COLO668 (cell line): Measurements from ENCODE around the gene ADAM8.
"Not testable (repeated sequence)": the region's sequence is repeated elsewhere in the genome, so short reads cannot be mapped to it uniquely, and the experiment has no call there.

Experiments
- DNase-seq: peaks from one replicate; lab custom pipeline; 2025; ENCODE audit not compliant: unreplicated experiment; lab: John Stamatoyannopoulos, UW

ADAM8 gene

DNA sequence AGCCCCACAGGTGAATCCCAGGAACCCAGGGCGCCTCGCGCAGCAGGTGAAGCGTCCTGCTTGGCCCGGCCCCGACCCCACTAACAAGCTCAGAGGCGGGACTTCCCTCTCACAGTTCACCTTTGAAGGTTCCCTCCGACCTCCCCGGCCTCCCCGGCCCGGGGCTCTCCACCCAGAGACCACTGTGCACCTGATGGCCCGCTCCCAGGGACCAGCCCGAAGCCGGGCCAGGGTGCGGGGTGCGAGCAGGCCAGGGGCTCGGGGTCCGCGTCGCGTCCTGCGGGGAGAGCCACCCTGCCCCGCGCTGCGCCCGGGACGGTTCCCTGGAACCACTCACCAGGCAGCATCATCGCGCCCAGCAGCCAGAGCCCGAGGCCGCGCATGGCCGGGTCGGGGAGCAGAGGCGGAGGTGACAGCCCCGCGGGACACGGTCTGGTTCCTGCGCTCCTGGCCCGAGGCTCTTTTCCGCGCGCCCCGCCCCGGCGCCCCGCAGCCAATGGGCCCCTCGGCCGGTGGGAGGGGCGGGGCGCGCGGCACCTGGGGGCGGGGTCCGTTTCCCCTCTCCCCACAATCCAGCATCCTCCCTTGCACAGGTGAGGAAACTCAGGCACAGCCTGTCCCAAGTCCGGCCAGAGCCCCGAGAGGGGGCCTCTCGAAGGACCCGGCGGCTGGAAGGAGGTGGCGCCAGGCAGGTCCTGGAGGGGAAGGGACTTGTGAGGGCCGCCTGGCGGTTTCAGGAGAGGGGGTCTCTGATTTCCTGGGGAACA lies at the start of gene ADAM8:
TSS of gene ADAM8 (minus strand) at position 434 of the 767 bp plus-strand sequence. CDS start at position 383, 51 bp downstream.
- DNase-seq, result peak; percentile 51

DNA sequence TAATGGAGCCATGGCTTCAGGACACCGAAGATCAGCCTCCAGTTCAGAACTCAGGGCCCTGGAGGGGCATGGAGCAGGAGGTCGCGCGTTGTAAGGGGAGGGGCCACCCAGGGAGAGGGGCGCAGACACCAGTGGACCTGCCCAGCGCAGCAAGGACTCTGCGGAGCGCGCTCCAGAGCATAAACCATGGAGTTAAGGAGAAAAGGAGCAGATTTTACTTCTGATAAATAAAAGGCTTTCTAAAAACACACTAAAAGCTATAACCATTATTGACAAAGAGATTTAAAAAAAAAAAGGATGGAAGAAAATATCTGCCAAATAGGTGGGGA lies 49.5 kb upstream of the ADAM8 start:
- DNase-seq, result no peak

DNA sequence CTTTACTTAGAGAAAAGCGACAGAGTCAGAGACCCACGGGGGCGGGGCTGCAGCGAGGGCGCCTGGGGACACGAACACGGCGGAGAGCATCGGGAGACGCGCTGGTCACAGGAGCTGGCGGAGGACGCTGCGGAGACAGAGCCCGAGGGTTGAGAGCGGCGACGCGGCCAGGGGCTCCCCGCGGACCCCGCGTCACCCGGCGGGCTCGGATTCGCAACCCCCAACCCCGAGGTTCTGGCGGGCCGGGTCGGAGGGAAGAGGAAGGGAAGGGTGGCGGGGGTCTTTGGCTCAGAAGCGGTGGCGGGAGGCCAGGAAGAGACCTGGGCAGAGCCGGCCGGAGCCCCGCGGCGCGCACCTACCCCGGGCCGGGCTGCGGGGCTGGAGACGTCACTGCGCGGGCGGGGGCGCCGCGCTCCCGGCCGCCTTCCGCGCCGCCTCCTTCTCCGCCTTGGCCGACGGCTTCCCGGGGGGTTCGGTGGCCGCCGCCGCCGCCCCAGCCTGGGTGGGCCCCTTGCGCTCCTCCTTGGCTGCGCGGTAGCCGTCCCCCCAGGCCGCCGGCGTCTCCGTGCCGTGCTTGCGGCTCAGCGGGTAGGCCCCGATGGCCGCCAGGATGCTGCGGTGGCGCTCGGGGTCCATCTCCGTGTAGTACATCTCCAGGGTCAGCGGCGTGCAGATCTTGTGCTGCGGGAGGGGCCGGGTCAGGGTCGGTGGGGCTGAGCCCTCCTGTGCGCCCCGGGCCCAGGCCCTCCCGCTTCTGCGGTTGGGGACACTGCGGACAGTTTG lies 49.0 kb upstream of the ADAM8 start:
- DNase-seq, result peak; percentile 40

DNA sequence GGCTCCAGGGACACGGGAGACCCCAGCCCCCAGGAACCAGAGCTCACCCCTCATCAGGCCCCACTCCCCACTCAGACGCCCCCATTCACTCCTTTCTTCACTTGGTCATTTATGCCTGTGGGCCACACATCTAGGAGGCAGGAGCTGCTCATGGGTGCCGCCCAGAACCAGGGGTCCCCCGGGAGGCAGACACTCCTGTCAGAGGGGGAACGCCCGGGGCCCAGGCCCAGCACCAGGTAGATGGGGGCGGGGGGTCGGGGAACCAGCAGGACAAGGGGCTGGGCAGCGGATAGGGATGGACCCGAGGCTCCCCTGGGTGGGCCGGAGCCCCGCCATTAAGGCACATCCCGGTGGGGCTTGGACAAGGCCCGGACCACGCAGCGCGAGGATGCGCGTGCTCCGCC lies 48.2 kb upstream of the ADAM8 start:
- DNase-seq, result no peak

DNA sequence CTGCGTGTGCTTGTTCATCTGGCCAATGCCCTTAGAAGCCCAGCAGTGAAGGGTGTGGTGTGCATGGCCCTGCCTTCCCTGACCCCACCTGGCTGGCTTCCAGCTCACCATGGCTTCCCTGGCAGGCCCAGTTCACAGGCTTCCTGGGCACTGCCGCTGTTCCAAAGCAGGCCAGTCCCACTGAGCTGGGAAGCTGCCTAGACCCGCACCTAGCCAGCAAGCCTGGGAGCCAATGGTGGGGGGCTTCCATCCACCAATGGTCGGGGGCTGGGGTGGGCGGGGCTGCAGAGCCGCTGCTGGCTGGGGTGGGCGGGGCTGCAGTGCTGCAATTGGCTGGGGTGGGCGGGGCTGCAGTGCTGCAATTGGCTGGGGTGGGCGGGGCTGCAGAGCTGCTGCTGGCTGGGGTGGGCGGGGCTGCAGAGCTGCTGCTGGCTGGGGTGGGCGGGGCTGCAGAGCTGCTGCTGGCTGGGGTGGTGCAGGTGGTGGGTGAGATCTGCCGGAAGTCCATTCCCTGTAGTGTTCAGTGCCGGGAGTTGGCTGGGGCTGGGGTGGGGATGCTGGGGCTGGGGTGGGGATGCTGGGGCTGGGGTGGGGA lies 47.6 kb upstream of the ADAM8 start:
- DNase-seq, result peak; percentile 75

DNA sequence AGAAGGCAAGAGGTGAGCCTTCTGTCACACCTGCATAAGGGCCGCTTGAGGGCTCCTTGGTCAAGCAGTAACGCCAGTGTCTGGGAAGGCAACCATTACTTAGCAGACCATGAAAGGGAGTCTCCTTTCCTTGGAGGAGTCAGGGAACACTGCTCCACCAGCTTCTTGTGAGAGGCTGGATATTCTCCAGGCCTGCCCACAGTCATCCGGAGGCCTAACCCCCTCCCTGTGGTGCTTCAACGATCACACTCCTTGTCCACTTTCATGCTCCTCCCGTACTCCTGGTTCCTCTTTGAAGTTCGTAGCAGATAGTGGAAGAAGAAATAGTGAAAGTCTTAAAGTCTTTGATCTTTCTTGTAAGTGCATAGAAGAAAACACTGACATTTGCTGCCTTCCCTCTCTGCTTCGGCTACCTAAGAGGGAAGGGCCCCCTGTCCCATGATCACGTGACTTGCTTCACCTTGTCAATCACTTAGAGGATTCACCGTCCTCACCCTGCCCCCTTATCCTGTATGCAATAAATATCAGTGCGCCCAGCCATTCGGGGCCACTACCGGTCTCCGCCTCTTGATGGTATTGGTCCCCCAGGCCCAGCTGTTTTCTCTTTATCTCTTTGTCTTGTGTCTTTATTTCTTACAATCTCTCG lies 45.5 kb upstream of the ADAM8 start:
- DNase-seq, result not testable (repeated sequence)

DNA sequence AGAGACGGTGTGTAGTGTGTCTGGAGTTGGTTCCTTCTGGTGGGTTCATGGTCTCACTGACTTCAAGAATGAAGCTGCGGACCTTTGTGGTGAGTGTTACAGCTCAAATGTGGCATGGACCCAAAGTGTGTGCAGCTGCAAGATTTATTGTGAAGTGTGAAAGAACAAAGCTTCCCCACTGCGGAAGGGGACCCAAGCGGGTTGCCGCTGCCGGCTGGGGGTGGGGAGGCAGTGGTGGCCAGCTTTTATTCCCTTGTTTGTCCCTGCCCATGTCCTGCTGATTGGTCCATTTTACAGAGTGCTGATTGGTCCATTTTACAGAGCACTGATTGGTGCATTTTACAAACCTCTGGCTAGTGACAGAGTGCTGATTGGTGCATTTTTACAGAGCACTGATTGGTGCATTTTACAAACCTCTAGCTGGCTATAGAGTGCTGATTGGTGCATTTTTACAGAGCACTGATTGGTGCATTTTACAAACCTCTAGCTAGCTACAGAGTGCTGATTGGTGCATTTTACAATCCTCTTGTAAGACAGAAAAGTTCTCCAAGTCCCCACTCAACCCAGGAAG lies 44.3 kb upstream of the ADAM8 start:
- not testable (repeated sequence) for DNase-seq

DNA sequence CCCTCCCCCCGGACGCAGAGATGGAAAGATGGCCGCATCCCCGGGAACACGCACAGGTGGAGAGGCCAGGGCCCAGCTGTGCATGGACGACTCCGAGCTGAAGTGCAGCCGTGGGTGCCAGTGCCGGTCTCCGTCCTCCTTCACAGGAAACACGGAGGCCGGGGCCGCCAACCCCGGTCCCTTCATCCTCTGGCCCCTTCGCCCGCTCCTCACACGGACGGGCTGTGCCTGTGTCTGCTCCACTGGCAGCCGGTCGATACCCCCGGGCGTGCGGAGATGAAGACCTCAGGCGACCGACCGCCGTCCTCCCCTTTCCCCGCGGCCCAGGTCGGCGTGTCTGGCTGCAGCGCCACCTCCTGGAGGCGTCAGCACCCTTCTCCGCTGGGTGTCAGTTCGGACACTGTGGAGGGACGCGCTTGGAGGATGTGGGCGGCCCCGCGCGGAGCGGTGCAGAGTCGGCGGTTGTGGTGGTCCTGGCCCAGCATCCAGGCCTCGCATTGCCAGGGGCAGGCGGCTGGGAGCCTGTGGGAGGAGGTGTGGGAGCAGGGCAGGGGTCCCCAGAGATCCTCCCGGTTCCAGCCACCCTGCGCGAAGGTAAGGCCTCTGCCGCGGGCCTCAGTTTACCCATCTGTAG lies 41.9 kb upstream of the ADAM8 start:
- DNase-seq, result peak; percentile 73

DNA sequence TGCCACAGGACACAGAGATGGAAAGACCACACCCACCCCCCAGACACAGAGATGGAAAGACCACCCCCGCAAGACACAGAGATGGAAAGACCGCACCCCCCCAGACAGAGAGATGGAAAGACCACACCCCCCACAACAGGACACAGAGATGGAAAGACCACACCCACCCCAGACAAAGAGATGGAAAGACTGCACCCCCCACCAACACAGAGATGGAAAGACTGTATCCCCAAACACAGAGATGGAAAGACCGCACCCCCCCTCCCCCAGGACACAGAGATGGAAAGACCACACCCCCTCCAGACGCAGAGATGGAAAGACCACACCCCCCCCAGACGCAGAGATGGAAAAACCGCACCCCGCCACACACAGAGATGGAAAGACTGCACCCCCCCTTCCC lies 40.1 kb upstream of the ADAM8 start:
- DNase-seq, result no peak

DNA sequence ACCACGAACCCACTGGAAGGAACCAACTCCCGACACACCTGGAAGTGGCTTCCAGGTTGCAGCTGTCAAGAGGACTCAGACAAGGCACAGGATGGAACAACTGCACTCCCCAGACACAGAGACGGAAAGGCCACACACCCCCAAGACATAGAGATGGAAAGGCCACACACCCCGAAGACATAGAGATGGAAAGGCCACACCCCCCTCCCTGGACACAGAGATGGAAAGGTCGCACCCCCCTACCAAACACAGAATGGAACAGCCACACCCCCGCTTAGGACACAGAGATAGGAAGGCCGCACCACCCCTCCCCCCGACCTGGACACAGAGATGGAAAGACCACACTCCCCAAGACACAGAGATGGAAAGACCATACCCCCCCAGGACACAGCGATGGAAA lies 39.6 kb upstream of the ADAM8 start:
- no peak for DNase-seq

DNA sequence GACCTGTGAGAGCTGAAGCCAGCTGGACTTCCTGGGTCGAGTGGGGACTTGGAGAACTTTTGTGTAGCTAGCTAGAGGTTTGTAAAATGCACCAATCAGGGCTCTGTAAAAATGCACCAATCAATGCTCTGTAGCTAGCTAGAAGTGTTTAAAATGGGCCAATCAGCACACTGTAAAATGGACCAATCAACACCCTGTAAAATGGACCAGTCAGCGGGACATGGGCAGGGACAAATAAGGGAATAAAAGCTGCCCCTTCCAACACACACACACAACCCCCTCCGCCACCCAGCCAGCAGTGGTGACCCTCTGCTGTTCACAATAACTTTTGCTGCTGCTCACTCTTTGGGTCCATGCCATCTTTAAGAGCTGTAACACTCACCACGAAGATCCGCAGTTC lies 39.2 kb upstream of the ADAM8 start:
- DNase-seq, result no peak

DNA sequence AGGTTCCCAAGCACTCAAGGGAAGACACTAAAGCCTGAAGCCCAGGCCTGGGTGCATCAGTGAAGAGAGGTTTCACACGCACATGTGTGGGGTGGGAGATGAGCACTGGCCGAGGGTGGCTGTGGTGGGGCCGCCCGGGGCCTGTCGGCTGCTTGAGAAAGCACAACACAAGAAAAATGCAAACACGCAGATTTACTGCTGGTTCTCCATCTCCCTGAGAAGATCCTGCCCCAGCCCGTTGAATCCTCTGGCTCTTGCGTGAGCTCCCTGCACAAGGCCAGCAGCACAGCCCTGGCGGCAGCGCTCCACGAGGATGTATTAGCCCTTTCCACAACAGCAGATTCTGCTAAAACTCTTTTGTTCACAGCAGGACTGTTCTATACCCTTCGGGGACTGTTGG lies 38.2 kb upstream of the ADAM8 start:
- DNase-seq, result no peak

DNA sequence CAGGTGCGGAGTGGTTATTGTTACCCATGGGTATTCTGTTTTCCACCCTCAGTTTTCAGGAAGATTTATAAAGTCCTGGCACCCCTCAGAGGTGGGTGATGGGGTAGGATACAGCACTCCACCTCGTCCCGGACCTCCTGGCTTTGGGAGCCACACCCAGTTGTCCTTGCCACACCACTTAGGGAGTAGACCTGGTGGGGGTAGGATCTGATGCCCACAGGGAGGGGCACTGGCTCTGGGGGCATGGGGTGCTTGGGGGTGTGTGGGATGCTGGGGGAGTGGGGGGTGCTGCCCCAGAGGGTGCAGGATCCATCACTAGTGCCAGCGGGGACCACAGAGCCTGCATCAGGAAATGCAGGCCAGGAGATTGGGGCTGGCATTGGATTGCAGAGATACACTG lies 36.5 kb upstream of the ADAM8 start:
- no peak for DNase-seq

DNA sequence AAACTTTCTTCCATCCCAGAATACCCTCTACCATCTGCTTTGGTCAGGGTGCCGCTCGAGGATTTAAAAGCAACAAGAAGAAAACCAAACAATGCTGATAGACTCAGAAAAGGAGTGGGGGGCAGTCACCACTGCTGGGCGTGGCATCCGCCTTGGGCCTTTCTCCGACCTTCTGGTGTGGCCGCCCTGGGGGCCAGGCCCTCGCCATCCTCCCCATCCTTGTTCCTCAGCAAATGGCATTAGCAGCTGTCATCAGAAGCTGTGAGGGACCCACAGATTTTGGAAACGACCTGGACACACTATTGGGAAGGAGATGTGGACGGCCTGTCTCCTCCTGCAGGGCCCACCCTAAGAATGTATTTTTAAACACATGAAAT lies 36.1 kb upstream of the ADAM8 start:
- no peak for DNase-seq

DNA sequence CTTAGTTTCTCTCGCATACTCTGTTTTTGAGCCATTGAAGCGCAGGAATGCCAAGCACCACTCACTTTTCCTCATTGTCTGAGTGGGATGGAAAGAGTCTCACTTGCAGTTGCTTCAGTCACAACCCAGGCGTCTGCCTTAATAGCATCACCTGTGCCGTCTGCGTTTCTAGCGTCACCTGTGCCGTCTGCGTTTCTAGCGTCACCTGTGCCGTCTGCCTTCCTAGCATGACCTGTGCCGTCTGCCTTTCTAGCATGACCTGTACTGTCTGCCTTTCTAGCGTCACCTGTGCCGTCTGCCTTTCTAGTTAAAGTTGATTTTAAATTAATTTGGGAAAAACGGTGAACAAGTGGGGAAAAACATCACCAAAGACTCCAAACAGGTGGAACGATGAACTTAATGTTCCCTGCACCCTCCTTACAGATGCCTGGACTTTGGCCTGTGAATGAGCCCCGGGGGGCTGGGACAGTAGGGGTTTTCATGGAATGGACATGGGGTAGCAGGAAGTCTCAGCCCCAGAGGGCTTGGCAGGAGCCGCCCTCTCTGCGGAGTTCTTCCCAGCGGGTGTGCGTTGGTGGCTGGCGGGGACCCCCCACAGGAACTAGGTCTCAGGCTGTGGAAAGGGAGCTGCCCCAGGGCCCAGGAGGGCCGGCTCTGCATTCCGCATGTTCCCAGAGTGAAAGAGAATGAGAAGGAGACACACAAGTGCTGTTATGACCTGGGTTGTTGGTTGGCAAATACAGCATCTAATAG lies 35.5 kb upstream of the ADAM8 start:
- DNase-seq, result no peak

DNA sequence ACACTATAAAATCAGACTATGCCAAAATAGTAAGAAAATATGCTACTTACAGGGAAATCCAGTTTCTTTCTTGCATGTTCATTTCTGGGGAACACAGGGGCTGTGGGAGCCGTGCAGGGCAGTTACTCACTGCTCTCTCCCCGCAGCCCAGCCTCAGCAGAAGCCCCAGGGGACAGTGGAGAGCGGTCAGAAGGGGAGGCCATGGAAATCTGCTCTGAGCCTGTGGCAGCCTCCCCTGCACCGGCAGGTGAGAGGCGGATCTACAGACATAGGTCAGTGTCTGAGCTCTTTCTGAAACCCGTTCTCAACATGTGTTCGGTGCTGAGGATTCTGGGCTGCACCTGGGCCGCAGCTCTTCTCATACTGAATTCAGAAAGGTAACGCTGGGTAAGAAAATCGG lies 34.9 kb upstream of the ADAM8 start:
- DNase-seq, result no peak

DNA sequence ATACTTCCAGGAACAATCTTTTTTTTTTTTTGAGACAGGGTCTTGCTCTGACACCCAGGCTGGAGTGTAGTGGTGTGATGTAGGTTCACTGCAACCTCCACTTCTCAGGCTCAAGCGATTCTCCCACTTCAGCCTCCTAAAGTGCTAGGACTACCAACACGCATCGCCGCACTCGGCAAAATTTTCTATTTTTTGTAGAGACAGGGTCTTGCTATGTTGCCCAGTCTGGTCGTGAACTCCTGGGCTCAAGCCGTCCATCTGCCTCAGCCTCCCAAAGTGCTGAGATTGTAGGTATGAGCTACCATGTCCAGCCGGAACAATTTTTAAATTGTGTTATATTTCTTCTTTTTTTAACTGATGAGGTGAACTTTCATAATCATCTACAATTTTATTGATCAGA lies 34.1 kb upstream of the ADAM8 start:
- no peak for DNase-seq

DNA sequence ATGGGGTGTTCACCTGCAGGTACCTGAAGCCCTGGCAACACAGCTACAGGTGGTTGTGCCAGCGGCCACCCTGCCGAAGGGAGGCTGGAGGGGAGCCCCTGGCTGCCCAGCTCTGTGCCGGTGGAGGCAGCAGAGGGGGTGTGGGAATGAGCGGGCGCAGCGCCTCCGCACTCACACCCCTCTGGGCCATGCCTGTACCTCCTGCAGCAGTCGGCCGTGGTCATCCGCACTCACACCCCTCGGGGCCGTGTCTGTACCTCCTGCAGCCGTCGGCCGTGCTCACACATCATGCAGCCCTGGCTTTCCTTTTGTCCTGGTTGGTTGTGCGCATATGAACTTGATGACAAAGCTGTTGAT lies 33.7 kb upstream of the ADAM8 start:
- DNase-seq, result peak; percentile 29

DNA sequence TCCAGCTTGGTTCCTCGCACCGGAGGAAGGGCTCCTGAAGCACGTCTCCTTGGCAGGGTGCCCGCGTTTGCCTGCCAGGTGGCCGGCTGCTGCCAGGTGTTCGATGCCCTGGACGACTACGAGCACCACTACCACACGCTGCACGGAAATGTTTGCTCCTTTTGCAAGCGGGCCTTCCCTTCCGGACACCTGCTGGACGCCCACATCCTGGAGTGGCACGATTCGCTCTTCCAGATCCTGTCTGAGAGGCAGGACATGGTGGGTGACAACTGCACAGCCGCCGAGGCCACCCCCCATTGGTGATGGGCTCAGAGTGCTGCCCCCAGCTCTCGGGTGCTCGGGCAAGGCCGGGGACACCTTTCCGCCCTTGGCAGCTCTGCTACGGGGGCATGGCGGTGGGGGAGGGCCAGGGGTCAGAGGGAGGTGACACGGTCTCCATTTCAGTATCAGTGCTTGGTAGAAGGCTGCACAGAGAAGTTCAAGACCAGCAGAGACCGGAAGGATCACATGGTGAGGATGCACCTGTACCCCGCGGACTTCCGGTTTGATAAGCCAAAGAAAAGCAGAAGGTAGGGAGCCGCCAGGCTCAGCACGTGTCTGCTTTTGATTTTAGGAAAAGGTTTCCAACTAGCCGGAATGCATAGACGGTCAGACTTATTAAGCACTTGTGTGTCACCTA lies 33.2 kb upstream of the ADAM8 start:
- DNase-seq, result peak; percentile 82
